Measurements from ENCODE around the gene ETFDH.
"Not testable (repeated sequence)": the region's sequence is repeated elsewhere in the genome, so short reads cannot be mapped to it uniquely, and the experiment has no call there.

ETFDH gene

DNA sequence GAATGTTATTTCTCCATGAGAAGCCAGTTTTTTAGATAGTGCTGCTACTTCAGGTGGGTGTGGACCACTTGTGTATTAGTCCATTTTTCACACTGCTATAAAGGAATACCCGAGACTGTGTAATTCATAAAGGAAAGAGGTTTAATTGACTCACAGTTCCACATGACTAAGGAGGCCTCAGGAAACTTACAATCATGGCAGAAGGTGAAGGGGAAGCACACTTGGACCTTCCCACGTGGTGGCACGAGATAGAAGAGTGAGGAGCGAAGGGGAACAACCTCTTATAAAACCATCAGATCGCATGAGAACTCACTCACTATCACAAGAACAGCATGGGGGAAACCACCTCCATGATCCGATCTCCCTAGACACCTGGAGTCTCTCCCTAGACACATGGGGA is 54.5 kb downstream of the ETFDH start:
- no peak overlapping the region for H3K4me3 ChIP-seq (ENCODE audit: low read depth, low read length)
- no peak for DNase-seq (ENCODE audit: low read depth)
- TF ChIP-seq, protein P1, sequence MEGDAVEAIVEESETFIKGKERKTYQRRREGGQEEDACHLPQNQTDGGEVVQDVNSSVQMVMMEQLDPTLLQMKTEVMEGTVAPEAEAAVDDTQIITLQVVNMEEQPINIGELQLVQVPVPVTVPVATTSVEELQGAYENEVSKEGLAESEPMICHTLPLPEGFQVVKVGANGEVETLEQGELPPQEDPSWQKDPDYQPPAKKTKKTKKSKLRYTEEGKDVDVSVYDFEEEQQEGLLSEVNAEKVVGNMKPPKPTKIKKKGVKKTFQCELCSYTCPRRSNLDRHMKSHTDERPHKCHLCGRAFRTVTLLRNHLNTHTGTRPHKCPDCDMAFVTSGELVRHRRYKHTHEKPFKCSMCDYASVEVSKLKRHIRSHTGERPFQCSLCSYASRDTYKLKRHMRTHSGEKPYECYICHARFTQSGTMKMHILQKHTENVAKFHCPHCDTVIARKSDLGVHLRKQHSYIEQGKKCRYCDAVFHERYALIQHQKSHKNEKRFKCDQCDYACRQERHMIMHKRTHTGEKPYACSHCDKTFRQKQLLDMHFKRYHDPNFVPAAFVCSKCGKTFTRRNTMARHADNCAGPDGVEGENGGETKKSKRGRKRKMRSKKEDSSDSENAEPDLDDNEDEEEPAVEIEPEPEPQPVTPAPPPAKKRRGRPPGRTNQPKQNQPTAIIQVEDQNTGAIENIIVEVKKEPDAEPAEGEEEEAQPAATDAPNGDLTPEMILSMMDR (IDR thresholded peaks at IDR 0.05; ENCODE audit: control insufficient read depth, extremely low read depth, insufficient read depth), result no peak

DNA sequence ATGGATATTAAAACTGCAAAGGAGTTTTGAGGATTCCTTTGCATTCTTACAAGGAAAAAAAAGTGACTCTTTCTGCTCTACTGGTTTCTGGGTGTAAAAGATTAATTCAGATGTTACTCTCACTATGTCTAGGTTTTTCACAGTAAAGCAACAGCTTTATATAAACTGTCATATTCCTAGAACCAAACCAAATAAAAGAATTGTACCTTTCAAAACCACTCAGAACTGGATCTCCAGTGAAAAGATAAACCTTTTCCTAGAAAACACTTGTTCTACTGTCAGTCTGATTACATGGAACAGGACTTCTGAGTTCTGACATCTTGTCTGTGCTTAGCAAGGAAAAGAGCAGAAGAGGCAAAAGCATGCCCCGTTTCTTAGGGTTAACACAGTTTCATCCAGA is 56.1 kb downstream of the ETFDH start:
- TF ChIP-seq, protein P1 (IDR thresholded peaks at IDR 0.05; ENCODE audit: control insufficient read depth, extremely low read depth, insufficient read depth), result no peak
- H3K4me3 ChIP-seq (ENCODE audit: low read depth, low read length), result no peak overlapping the region
- DNase-seq (ENCODE audit: low read depth), result no peak

DNA sequence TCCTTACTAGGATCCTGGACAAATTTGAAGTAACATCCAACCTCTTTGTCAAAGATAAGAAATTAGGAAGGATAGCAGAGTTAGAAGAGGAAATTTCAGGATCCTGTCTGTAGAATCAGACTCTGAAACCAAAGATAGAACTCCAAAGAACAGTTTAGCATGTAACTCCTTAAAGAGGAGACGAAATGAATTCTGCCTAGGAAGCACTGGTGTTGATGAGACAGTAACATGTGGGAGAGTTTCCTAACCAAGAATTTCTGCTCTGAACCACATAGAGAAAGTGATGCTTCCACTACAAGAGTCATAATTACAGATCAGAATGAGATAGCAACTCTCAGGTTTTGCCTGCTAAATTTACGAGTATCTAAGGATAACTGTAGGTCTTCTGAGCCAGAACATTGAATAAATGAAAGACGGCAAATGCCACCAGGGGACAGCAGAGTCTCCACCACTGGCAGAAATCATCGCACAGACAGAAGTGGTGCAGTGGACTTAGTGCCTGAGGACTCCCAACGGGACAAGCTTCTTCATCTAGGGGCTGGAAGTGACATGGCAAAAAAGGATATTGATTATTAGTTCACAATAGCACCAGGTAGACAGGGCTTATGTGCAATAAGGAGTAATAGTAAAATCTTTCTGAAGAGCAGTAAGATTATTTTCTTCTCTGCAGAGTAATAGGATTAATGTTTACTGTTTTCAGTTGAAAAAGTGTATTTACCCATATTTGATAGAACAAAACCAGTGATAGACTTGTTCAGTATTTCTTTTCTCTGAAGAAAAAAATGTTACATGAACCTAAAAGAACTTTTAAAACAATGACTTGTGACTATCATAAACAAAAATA is 57.8 kb downstream of the ETFDH start:
- TF ChIP-seq, protein P1 (IDR thresholded peaks at IDR 0.05; ENCODE audit: control insufficient read depth, extremely low read depth, insufficient read depth), result peak; percentile 75
- peak; percentile 37 for DNase-seq (ENCODE audit: low read depth)
- no peak overlapping the region for H3K4me3 ChIP-seq (ENCODE audit: low read depth, low read length)

DNA sequence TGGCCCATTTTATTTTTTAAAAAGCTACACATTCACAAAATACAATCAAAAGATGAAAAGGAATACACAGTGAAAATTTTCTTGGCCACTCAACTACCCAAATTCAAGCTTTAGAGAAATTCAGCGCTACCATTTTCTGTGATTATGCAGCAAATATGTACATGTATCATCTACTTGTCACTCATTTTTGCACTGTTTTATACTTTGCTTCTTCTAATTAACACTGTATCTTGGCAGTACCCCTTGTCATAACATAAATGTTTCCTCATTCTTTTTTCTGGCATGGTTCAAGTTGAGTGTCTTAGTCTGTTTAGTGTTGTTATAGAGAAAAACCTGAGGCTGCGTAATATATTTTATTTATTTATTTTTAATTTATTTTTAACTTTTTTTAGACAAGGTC is 66.8 kb downstream of the ETFDH start:
- no peak for DNase-seq (ENCODE audit: low read depth)
- TF ChIP-seq, protein P1 (IDR thresholded peaks at IDR 0.05; ENCODE audit: control insufficient read depth, extremely low read depth, insufficient read depth), result no peak
- H3K4me3 ChIP-seq (ENCODE audit: low read depth, low read length), result no peak overlapping the region

DNA sequence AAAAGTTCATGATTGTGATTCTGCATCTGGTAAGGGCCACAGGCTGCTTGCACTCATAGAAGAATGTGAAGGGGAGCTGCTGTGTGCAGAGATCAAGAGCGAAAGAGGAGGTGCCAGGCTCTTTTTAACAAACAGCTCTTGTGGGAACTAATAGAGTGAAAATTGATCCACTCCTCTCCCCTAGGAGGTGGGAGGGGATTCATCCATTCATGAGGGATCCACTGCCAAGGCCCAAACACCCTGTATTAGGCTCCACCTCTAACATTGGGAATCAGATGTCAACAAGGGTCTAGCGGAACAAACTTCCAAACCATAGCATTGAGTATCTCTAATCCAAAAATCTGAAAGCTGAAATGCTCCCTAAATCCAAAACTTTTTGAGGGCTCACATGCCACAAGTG is 67.5 kb downstream of the ETFDH start:
- H3K4me3 ChIP-seq (ENCODE audit: low read depth, low read length), result no peak overlapping the region
- DNase-seq (ENCODE audit: low read depth), result no peak
- TF ChIP-seq, protein P1 (IDR thresholded peaks at IDR 0.05; ENCODE audit: control insufficient read depth, extremely low read depth, insufficient read depth), result no peak

DNA sequence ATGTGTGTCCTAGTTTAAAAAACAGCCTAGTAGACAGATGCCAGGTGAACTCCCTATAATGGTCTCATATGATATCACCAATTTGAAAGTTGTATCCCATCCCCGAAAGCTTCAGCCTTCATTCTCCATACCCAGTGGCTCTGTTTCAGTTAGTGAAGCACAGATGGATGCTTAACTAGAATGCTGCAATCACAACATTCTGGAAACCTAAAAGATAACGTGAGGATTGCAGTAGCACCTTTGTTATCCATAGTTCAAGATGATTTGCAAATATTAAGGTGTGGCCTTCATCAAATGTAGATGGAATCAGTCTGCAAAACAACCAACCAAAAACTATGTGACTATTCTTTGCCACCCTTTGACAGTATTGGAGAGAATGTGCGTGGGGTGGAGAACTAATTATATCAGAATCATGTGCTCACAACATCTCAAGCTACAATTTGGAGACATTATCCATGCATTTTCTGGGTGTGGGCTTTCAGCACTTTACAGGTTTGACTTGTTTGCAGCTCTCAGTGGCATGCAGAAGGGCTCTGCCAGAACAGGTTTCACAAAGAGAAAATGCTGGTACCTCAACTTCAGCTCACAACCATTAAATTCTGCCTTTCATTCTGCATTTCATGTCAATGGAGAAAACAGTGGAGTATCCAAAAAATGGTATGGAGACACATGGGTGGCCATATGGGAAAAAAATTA is 69.4 kb downstream of the ETFDH start:
- no peak for DNase-seq (ENCODE audit: low read depth)
- TF ChIP-seq, protein P1 (IDR thresholded peaks at IDR 0.05; ENCODE audit: control insufficient read depth, extremely low read depth, insufficient read depth), result no peak

DNA sequence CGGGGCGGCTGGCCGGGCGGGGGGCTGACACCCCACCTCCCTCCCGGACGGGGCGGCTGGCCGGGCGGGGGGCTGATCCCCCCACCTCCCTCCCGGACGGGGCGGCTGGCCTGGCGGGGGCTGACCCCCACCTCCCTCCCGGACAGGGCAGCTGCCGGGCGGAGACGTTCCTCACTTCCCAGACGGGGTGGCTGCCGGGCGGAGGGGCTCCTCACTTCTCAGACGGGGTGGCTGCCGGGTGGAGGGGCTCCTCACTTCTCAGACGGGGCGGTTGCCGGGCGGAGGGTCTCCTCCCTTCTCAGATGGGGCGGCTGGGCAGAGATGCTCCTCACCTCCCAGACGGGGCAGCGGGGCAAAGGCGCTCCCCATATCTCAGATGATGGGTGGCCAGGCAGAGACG is 74.4 kb downstream of the ETFDH start:
- not testable (repeated sequence) for H3K4me3 ChIP-seq (ENCODE audit: low read depth, low read length); DNase-seq (ENCODE audit: low read depth)

More for the DNA sequence above, 69.4 kb downstream of the ETFDH start:
- no peak overlapping the region for H3K4me3 ChIP-seq (ENCODE audit: low read depth, low read length)
